HEK293 (cell line): ENCODE results near the gene HOXB7.

Experiments
- GFI1B ChIP-seq: fragments of 450-650 bp; formaldehyde crosslinking; IDR thresholded peaks from 2 replicates; pipeline ENCODE4 v1.5.1; 2016; ENCODE audit warnings: missing biosample characterization, missing genetic modification characterization
- KLF7 ChIP-seq: fragments of 450-650 bp; formaldehyde crosslinking; IDR thresholded peaks from 2 replicates; pipeline ENCODE4 v1.5.1; 2016; ENCODE audit warnings: missing biosample characterization, missing genetic modification characterization, borderline replicate concordance
- OSR2 ChIP-seq: fragments of 450-650 bp; formaldehyde crosslinking; IDR thresholded peaks from 2 replicates; pipeline ENCODE4 v1.5.1; 2016; ENCODE audit warnings: missing biosample characterization, missing genetic modification characterization
- SP3 ChIP-seq: fragments of 450-650 bp; formaldehyde crosslinking; IDR thresholded peaks from 2 replicates; pipeline ENCODE4 v1.5.1; 2016; ENCODE audit warnings: missing biosample characterization, missing genetic modification characterization
- ZBTB7A ChIP-seq: fragments of 450-650 bp; formaldehyde crosslinking; IDR thresholded peaks from 2 replicates; pipeline ENCODE4 v1.5.1; 2016; ENCODE audit warnings: low read depth, missing biosample characterization, missing genetic modification characterization
- ZNF19 ChIP-seq: fragments of 450-650 bp; formaldehyde crosslinking; IDR thresholded peaks from 2 replicates; pipeline ENCODE4; 2016; ENCODE audit warnings: missing biosample characterization, missing genetic modification characterization, low read depth
- ZNF223 ChIP-seq: fragments of 450-650 bp; formaldehyde crosslinking; IDR thresholded peaks from 2 replicates; pipeline ENCODE4 v1.5.1; 2016; ENCODE audit warnings: missing biosample characterization, missing genetic modification characterization
- ZNF23 ChIP-seq: fragments of 450-650 bp; formaldehyde crosslinking; IDR thresholded peaks from 2 replicates; pipeline ENCODE4 v1.5.1; 2016; ENCODE audit warnings: missing biosample characterization, missing genetic modification characterization, borderline replicate concordance
- ZNF426 ChIP-seq: fragments of 450-650 bp; formaldehyde crosslinking; IDR thresholded peaks from 2 replicates; pipeline ENCODE4 v1.5.1; 2017; ENCODE audit warnings: missing biosample characterization, missing genetic modification characterization, mild to moderate bottlenecking, inconsistent platforms, moderate library complexity
- ZNF521 ChIP-seq: fragments of 450-650 bp; formaldehyde crosslinking; IDR thresholded peaks from 2 replicates; pipeline ENCODE4 v1.5.1; 2017; ENCODE audit warnings: missing biosample characterization, mild to moderate bottlenecking, missing genetic modification characterization
- ZNF529 ChIP-seq: fragments of 450-650 bp; formaldehyde crosslinking; IDR thresholded peaks from 2 replicates; pipeline ENCODE4 v1.5.1; 2017; ENCODE audit warnings: missing genetic modification characterization, missing biosample characterization; ENCODE audit not compliant: insufficient replicate concordance
- ZNF561 ChIP-seq: fragments of 450-650 bp; IDR thresholded peaks from 2 replicates; pipeline ENCODE4 v1.5.1; 2018; ENCODE audit warnings: missing biosample characterization, missing genetic modification characterization, borderline replicate concordance
- ZNF624 ChIP-seq: fragments of 450-650 bp; formaldehyde crosslinking; IDR thresholded peaks from 2 replicates; pipeline ENCODE4 v1.5.1; 2017; ENCODE audit warnings: missing biosample characterization, missing genetic modification characterization
- ZNF843 ChIP-seq: fragments of 450-650 bp; formaldehyde crosslinking; IDR thresholded peaks from 2 replicates; pipeline ENCODE4 v1.5.1; 2016; ENCODE audit warnings: missing biosample characterization, missing genetic modification characterization
- TF ChIP-seq, protein P1 (sequence below): fragments of 450-650 bp; formaldehyde crosslinking; conservative IDR thresholded peaks from 2 replicates; pipeline ENCODE4 v1.5.1; 2016; ENCODE audit warnings: low read depth, missing biosample characterization, missing genetic modification characterization
- TF ChIP-seq, protein P2 (sequence below): fragments of 450-650 bp; formaldehyde crosslinking; IDR thresholded peaks from 2 replicates; pipeline ENCODE4 v1.5.1; 2016; ENCODE audit warnings: missing biosample characterization, missing genetic modification characterization
- TF ChIP-seq, protein P3 (sequence below): fragments of 450-650 bp; formaldehyde crosslinking; conservative IDR thresholded peaks from 2 replicates; pipeline ENCODE4 v1.5.1; 2016; ENCODE audit warnings: low read depth, missing biosample characterization, missing genetic modification characterization
- TF ChIP-seq, protein P4 (sequence below): fragments of 450-650 bp; formaldehyde crosslinking; IDR thresholded peaks from 2 replicates; pipeline ENCODE4 v1.5.1; 2016; ENCODE audit warnings: missing biosample characterization, missing genetic modification characterization
- TF ChIP-seq, protein P5 (sequence below): fragments of 450-650 bp; formaldehyde crosslinking; IDR thresholded peaks from 2 replicates; pipeline ENCODE4 v1.5.1; 2017; ENCODE audit warnings: missing biosample characterization, missing genetic modification characterization
- TF ChIP-seq, protein P6 (sequence below): fragments of 450-650 bp; formaldehyde crosslinking; IDR thresholded peaks from 2 replicates; pipeline ENCODE4 v1.5.1; 2016; ENCODE audit warnings: missing biosample characterization, missing genetic modification characterization
- TF ChIP-seq, protein P7 (sequence below): fragments of 450-650 bp; formaldehyde crosslinking; IDR thresholded peaks from 2 replicates; pipeline ENCODE4 v1.5.1; 2016; ENCODE audit warnings: missing biosample characterization, missing genetic modification characterization

Gene HOXB7

DNA sequence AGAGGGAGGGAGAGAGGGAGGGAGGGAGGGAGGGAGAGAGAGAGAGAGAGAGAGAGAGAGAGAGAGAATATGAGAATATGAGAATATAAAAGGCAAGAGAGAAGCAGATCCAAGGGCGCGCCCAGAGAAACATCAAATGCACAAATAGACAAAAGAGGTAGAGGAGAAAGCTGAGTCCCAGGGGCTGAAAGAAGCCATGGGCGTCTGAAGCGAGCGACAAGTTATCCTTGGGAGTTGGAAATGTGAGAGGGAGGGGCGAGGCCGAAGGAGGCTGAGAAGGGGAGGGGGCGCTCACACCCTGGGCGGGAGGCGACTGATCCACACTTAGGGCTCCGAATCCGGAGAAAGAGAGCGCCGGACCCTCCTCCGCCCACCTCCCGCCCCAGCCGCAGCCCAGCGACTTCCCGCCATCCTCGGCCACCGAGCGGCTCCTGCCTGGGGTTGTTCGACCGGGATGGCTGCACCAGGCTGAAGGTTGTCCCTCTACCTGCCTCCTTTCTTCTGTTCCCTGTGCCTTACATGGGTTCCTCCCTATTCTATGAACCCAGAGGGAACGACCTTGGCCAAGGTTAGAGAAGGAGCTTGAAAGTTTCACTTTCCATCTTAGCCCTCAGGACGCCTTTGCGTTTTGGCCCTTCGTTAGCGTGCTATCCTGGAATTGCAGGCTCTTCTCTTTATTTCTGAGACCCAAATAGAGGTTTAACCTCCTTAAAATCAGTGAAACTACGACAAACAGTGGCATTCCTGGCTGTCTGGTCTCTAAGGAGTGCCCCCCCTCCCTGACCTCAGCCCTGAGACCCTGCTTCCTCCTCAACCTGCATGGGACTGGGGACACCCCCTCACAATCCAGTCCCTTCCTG is 36.5 kb upstream of the HOXB7 start (continued):
- TF ChIP-seq, protein P1, sequence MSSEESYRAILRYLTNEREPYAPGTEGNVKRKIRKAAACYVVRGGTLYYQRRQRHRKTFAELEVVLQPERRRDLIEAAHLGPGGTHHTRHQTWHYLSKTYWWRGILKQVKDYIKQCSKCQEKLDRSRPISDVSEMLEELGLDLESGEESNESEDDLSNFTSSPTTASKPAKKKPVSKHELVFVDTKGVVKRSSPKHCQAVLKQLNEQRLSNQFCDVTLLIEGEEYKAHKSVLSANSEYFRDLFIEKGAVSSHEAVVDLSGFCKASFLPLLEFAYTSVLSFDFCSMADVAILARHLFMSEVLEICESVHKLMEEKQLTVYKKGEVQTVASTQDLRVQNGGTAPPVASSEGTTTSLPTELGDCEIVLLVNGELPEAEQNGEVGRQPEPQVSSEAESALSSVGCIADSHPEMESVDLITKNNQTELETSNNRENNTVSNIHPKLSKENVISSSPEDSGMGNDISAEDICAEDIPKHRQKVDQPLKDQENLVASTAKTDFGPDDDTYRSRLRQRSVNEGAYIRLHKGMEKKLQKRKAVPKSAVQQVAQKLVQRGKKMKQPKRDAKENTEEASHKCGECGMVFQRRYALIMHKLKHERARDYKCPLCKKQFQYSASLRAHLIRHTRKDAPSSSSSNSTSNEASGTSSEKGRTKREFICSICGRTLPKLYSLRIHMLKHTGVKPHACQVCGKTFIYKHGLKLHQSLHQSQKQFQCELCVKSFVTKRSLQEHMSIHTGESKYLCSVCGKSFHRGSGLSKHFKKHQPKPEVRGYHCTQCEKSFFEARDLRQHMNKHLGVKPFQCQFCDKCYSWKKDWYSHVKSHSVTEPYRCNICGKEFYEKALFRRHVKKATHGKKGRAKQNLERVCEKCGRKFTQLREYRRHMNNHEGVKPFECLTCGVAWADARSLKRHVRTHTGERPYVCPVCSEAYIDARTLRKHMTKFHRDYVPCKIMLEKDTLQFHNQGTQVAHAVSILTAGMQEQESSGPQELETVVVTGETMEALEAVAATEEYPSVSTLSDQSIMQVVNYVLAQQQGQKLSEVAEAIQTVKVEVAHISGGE (tag by site-specific recombination), result 0 out of 2 replicates have a peak, but pooled peaks have one; percentile 23
- TF ChIP-seq, protein P2, sequence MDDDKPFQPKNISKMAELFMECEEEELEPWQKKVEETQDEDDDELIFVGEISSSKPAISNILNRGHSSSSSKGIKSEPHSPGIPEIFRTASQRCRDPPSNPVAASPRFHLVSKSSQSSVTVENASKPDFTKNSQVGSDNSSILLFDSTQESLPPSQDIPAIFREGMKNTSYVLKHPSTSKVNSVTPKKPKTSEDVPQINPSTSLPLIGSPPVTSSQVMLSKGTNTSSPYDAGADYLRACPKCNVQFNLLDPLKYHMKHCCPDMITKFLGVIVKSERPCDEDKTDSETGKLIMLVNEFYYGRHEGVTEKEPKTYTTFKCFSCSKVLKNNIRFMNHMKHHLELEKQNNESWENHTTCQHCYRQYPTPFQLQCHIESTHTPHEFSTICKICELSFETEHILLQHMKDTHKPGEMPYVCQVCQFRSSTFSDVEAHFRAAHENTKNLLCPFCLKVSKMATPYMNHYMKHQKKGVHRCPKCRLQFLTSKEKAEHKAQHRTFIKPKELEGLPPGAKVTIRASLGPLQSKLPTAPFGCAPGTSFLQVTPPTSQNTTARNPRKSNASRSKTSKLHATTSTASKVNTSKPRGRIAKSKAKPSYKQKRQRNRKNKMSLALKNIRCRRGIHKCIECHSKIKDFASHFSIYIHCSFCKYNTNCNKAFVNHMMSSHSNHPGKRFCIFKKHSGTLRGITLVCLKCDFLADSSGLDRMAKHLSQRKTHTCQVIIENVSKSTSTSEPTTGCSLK (tag by site-specific recombination), result no peak
- TF ChIP-seq ZNF529 (tag by site-specific recombination) (no peak), KLF7 (tag by site-specific recombination) (no peak; the same call in 1 of the 2 replicates), ZNF19 (tag by site-specific recombination) (no peak), ZNF624 (tag by site-specific recombination) (no peak), ZNF223 (tag by site-specific recombination) (no peak), ZNF23 (tag by site-specific recombination) (no peak), ZNF426 (no peak), ZNF521 (tag by site-specific recombination) (no peak), ZBTB7A (tag by site-specific recombination) (peak; percentile 65; the same call in 1 of the 2 replicates), GFI1B (tag by site-specific recombination) (no peak), ZNF843 (tag by site-specific recombination) (no peak), ZNF561 (tag by site-specific recombination) (no peak), SP3 (tag by site-specific recombination) (peak; percentile 79), OSR2 (tag by site-specific recombination) (no peak)
- TF ChIP-seq, protein P3, sequence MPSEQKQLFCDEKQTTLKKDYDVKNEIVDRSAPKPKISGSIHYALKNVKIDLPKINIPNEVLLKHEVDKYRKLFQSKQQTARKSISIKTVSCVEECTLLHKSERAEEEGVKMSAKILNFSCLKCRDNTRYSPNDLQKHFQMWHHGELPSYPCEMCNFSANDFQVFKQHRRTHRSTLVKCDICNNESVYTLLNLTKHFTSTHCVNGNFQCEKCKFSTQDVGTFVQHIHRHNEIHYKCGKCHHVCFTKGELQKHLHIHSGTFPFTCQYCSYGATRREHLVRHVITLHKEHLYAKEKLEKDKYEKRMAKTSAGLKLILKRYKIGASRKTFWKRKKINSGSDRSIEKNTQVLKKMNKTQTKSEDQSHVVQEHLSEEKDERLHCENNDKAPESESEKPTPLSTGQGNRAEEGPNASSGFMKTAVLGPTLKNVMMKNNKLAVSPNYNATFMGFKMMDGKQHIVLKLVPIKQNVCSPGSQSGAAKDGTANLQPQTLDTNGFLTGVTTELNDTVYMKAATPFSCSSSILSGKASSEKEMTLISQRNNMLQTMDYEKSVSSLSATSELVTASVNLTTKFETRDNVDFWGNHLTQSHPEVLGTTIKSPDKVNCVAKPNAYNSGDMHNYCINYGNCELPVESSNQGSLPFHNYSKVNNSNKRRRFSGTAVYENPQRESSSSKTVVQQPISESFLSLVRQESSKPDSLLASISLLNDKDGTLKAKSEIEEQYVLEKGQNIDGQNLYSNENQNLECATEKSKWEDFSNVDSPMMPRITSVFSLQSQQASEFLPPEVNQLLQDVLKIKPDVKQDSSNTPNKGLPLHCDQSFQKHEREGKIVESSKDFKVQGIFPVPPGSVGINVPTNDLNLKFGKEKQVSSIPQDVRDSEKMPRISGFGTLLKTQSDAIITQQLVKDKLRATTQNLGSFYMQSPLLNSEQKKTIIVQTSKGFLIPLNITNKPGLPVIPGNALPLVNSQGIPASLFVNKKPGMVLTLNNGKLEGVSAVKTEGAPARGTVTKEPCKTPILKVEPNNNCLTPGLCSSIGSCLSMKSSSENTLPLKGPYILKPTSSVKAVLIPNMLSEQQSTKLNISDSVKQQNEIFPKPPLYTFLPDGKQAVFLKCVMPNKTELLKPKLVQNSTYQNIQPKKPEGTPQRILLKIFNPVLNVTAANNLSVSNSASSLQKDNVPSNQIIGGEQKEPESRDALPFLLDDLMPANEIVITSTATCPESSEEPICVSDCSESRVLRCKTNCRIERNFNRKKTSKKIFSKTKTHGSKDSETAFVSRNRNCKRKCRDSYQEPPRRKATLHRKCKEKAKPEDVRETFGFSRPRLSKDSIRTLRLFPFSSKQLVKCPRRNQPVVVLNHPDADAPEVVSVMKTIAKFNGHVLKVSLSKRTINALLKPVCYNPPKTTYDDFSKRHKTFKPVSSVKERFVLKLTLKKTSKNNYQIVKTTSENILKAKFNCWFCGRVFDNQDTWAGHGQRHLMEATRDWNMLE (tag by site-specific recombination), result no peak
- TF ChIP-seq, protein P4, sequence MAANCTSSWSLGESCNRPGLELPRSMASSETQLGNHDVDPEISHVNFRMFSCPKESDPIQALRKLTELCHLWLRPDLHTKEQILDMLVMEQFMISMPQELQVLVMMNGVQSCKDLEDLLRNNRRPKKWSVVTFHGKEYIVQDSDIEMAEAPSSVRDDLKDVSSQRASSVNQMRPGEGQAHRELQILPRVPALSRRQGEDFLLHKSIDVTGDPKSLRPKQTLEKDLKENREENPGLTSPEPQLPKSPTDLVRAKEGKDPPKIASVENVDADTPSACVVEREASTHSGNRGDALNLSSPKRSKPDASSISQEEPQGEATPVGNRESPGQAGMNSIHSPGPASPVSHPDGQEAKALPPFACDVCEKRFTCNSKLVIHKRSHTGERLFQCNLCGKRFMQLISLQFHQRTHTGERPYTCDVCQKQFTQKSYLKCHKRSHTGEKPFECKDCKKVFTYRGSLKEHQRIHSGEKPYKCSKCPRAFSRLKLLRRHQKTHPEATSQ (tag by site-specific recombination), result no peak
- TF ChIP-seq, protein P5, sequence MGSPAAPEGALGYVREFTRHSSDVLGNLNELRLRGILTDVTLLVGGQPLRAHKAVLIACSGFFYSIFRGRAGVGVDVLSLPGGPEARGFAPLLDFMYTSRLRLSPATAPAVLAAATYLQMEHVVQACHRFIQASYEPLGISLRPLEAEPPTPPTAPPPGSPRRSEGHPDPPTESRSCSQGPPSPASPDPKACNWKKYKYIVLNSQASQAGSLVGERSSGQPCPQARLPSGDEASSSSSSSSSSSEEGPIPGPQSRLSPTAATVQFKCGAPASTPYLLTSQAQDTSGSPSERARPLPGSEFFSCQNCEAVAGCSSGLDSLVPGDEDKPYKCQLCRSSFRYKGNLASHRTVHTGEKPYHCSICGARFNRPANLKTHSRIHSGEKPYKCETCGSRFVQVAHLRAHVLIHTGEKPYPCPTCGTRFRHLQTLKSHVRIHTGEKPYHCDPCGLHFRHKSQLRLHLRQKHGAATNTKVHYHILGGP (tag by site-specific recombination), result no peak
- TF ChIP-seq, protein P6, sequence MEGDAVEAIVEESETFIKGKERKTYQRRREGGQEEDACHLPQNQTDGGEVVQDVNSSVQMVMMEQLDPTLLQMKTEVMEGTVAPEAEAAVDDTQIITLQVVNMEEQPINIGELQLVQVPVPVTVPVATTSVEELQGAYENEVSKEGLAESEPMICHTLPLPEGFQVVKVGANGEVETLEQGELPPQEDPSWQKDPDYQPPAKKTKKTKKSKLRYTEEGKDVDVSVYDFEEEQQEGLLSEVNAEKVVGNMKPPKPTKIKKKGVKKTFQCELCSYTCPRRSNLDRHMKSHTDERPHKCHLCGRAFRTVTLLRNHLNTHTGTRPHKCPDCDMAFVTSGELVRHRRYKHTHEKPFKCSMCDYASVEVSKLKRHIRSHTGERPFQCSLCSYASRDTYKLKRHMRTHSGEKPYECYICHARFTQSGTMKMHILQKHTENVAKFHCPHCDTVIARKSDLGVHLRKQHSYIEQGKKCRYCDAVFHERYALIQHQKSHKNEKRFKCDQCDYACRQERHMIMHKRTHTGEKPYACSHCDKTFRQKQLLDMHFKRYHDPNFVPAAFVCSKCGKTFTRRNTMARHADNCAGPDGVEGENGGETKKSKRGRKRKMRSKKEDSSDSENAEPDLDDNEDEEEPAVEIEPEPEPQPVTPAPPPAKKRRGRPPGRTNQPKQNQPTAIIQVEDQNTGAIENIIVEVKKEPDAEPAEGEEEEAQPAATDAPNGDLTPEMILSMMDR (tag by site-specific recombination), result no peak
- TF ChIP-seq, protein P7, sequence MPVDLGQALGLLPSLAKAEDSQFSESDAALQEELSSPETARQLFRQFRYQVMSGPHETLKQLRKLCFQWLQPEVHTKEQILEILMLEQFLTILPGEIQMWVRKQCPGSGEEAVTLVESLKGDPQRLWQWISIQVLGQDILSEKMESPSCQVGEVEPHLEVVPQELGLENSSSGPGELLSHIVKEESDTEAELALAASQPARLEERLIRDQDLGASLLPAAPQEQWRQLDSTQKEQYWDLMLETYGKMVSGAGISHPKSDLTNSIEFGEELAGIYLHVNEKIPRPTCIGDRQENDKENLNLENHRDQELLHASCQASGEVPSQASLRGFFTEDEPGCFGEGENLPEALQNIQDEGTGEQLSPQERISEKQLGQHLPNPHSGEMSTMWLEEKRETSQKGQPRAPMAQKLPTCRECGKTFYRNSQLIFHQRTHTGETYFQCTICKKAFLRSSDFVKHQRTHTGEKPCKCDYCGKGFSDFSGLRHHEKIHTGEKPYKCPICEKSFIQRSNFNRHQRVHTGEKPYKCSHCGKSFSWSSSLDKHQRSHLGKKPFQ (tag by site-specific recombination), result no peak
